Ascending aorta (tissue), 2 donors: ENCODE results near the gene GGNBP2. TPM values are rescaled to one million over a fixed set of nuclear protein-coding genes. Genes with fewer than 3 reads are reported as not detected.

Experiments
- DNase-seq, 2 donors: peaks; one replicate each; pipeline ENCODE4 v3.0.0-alpha.2; 2019; ENCODE audit warnings: low spot score in 2 of 2
- H3K27ac ChIP-seq, 2 donors: fragments of 200-600 bp; sonication (generic); one replicate each; pipeline ENCODE4 v1.5.1; 2016 to 2017; ENCODE audit warnings: mild to moderate bottlenecking in 1 of 2
- H3K27me3 ChIP-seq: fragments of 200-600 bp; sonication (generic); one replicate; pipeline ENCODE4 v1.5.1; 2017
- H3K36me3 ChIP-seq, 2 donors: fragments of 200-600 bp; sonication (generic); one replicate each; pipeline ENCODE4 v1.5.1; 2016
- H3K4me1 ChIP-seq, 2 donors: fragments of 200-600 bp; sonication (generic); one replicate each; pipeline ENCODE4 v1.5.1; 2016 to 2017; ENCODE audit warnings: mild to moderate bottlenecking in 1 of 2
- H3K4me3 ChIP-seq, 2 donors: fragments of 200-600 bp; sonication (generic); one replicate each; pipeline ENCODE4 v1.5.1; 2016 to 2017; ENCODE audit warnings: mild to moderate bottlenecking in 1 of 2
- H3K9me3 ChIP-seq, 2 donors: fragments of 200-600 bp; sonication (generic); one replicate each; pipeline ENCODE4 v1.5.1; 2016
- intact Hi-C: fragments of 100-400 bp; cut with DNase I; formaldehyde crosslinking; loops from one replicate; pipeline ENCODE4 v1.15.1; 2023
- total RNA-seq: library from RNA; depleted of rRNA; stranded (reverse); fragments of >200 nt; gene quantifications from one replicate; pipeline ENCODE4 v1.1.0, GENCODE V29; 2016
- TF ChIP-seq, protein P1 (sequence below), 3 experiments: fragments of 200-600 bp in 2 of 3; fragments of 450-650 bp in 1 of 3; sonication (generic) in 2 of 3; IDR thresholded peaks; one replicate each; pipeline ENCODE4 v1.5.1; 2016 to 2019; ENCODE audit warnings: antibody characterized with exemption in 3 of 3, mild to moderate bottlenecking in 1 of 3, moderate library complexity in 1 of 3

GGNBP2 gene
- total RNA-seq, 1 donor from 2014 or later = 26.5 TPM

DNA sequence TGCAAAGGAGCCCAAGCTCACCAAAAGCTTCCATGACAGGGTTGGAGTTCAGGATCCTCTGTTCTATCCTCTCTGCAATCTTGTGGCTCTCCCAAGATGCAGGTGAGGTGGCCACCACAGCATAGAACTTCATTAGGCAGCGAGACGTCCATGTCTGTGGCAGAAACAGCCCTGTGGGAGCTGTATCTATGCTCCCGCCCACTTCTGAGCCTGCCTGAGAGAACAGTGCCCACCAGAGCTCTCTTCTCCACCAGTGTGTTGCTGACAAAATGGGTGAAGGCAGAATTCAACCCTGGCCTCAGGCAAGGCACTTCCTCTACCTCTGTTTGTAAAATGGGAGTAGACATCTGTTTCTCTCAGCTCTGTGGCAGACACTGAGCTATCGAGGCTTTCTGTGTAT is 28.9 kb upstream of the GGNBP2 start:
- H3K36me3 ChIP-seq = peaks cover 4 to 23% of the 10 kb centered on the region in 2 donors
- H3K9me3 ChIP-seq = no peaks in the 10 kb centered on the region
- H3K27ac ChIP-seq = no peak overlapping the region
- no peaks in the 10 kb centered on the region for H3K4me1 ChIP-seq
- no peak for DNase-seq
- no peaks in the 10 kb centered on the region for H3K27me3 ChIP-seq
- H3K4me3 ChIP-seq = no peak overlapping the region
- TF ChIP-seq, protein P1, sequence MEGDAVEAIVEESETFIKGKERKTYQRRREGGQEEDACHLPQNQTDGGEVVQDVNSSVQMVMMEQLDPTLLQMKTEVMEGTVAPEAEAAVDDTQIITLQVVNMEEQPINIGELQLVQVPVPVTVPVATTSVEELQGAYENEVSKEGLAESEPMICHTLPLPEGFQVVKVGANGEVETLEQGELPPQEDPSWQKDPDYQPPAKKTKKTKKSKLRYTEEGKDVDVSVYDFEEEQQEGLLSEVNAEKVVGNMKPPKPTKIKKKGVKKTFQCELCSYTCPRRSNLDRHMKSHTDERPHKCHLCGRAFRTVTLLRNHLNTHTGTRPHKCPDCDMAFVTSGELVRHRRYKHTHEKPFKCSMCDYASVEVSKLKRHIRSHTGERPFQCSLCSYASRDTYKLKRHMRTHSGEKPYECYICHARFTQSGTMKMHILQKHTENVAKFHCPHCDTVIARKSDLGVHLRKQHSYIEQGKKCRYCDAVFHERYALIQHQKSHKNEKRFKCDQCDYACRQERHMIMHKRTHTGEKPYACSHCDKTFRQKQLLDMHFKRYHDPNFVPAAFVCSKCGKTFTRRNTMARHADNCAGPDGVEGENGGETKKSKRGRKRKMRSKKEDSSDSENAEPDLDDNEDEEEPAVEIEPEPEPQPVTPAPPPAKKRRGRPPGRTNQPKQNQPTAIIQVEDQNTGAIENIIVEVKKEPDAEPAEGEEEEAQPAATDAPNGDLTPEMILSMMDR (IDR thresholded peaks at IDR 0.05) = no peak
- intact Hi-C loops = no loop called here

DNA sequence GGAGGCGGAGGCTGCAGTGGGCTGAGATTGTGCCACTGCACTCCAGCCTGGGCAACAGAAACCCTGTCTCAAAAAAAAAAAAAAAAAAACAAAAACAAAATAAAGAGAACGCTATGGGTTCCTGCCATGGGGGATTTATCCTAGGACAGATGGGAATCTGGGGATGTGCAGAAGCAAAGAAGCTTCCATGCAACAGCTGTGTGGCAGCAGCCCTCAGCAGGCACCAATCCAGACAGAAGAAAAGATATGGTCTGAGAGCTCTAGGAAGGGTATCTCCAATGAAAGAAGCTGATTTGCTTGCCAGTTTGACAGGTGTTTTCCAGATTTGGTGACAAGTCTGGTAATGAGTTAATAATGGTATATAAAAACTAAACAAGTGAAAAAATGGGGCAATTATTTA is 21.6 kb upstream of the GGNBP2 start:
- no peak for DNase-seq
- peaks cover 17 to 54% of the 10 kb centered on the region in 2 donors for H3K36me3 ChIP-seq
- H3K27me3 ChIP-seq = no peaks in the 10 kb centered on the region
- H3K9me3 ChIP-seq = no peaks in the 10 kb centered on the region
- H3K4me3 ChIP-seq = no peak overlapping the region
- H3K27ac ChIP-seq = no peak overlapping the region
- intact Hi-C loops = no loop called here
- TF ChIP-seq, protein P1 (IDR thresholded peaks at IDR 0.05) = no peak
- H3K4me1 ChIP-seq = no peaks in the 10 kb centered on the region

DNA sequence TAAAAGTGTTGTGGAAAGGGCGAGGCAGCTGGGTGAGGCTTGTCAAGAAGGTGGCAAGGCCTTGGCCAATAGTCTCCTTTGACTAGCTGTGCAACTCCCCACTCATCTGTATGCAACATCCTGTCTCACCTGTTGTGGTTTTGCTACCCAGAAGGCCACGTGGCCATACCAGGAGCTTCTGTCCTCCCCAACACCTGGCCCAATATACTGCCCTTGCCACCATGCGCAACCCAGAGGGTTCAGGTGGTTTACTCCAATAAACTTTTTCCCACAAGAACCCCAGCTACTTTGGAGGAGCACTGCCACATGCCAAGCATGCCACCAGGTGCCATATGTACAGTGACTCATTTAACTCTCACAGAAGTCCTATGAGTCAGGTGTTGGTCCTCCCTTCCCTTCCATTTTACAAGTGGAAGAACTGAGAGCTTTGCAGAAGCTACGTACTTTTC is 20.3 kb upstream of the GGNBP2 start:
- Histone ChIP-seq H3K27ac (no peak overlapping the region), H3K4me1 (no peaks in the 10 kb centered on the region), H3K4me3 (no peak overlapping the region), H3K36me3 (peaks cover 17 to 60% of the 10 kb centered on the region in 2 donors), H3K27me3 (no peaks in the 10 kb centered on the region), H3K9me3 (no peaks in the 10 kb centered on the region)
- no peak for DNase-seq
- intact Hi-C loops = no loop called here
- TF ChIP-seq, protein P1 (IDR thresholded peaks at IDR 0.05) = no peak

DNA sequence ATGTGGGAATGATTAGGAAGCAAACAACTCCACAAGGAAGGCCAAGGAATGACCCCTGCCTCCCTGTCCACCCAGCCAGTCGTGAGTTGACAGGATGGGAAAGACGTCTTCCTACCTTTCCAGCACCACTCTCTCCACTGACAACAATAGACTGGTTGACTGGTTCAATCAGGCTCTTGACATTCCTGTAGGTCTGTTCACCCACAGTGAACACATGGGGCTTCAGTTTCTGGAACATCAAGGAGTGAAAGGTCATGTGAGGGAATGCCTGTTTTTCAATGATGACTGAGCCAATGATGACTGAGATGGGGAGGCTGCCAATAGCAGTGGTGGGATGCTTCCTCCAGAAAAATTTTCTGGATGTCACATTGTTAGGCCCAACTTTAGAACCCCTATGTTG is 19.6 kb upstream of the GGNBP2 start:
- no peak overlapping the region for H3K27ac ChIP-seq
- peaks cover 17 to 60% of the 10 kb centered on the region in 2 donors for H3K36me3 ChIP-seq
- no peak for DNase-seq
- no peaks in the 10 kb centered on the region for H3K4me1 ChIP-seq
- intact Hi-C loops = no loop called here
- no peaks in the 10 kb centered on the region for H3K27me3 ChIP-seq
- H3K4me3 ChIP-seq = no peak overlapping the region
- H3K9me3 ChIP-seq = no peaks in the 10 kb centered on the region
- TF ChIP-seq, protein P1 (IDR thresholded peaks at IDR 0.05) = no peak

DNA sequence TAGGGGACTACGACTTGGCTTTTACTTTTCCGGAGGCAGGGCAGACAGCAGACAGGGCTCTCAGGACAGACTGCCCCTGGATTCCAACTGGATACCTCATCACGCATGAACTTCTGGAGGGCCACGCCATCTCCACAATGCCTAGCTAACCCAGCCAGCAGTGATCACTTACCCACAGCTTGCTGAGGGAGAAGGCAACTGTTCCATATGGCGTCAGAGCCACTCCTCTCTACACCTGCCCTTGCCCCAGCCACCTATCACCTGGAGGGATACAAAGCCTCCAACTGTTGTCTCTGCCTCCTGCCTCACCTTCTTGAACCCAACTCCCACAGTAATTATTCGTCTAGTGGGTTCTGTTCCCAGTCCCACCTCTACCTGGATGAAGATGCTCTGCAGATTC is 18.8 kb upstream of the GGNBP2 start:
- Histone ChIP-seq H3K4me3 (no peak overlapping the region), H3K27ac (no peak overlapping the region), H3K4me1 (no peaks in the 10 kb centered on the region), H3K9me3 (no peaks in the 10 kb centered on the region), H3K36me3 (peaks cover 17 to 60% of the 10 kb centered on the region in 2 donors), H3K27me3 (no peaks in the 10 kb centered on the region)
- TF ChIP-seq, protein P1 (IDR thresholded peaks at IDR 0.05) = no peak
- no peak for DNase-seq
- intact Hi-C loops = no loop called here
